GM18526 (cell line): Measurements from ENCODE around the gene HNRNPC.

ENCODE experiments used
- POLR2A ChIP-seq: IDR thresholded peaks from 3 replicates; pipeline ENCODE4 v1.6.1; 2011; ENCODE audit not compliant: insufficient read length; ENCODE audit errors: extremely low read depth

The HNRNPC gene

DNA sequence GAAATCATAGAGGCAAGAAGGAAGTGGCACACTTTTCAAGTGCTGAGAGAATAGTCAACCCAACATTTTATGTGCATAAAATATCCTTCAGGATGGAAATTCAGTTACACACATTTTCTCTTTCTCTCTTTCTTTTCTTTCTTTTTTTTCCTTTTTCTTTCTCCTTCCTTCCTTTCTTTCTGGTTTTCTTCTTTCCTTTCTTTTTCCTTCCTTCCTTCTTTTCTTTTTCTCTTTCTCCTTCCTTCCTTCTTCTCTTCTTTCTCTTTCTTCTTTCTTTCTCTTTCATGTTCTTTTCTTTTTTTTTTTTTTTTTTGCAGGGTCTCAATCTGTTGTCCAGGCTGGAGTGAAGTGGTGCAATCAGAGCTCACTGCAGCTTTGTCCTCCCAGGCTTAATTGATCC lies 74.6 kb downstream of the HNRNPC start:
- no peak for TF ChIP-seq POLR2A

DNA sequence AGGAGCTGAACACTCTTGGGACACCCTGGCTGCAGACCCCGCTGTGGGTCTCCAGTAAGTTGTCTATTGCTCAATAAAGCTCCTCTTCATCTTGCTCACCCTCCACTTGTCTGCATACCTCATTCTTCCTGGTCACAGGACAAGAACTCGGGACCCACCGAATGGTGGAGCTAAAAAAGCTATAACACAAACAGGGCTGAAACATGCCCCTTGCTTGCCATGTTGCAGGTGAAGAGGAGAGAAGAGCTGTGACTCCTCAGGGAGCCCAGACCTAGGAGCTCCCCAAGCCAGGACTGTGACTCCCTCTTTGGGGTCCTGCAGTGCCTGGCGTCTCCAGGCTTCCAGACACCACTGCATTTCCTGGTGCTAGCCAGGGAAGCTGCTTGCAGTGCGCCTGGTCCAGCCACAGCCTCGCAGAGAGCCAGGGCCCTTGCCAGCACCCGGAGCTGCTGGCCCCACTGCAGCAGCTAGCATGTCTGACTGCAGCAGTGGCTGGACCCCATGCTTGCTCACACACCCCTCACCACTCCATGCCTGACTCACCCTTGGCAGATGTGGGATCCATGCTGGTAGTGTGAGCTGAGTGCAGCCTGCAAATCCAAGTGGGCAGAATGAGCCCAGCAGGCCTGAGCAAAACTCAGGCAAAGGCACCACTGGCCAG lies 76.2 kb downstream of the HNRNPC start:
- TF ChIP-seq POLR2A = no peak

- TF ChIP-seq POLR2A = no peak
Observed at GRCh38 chr14:21192447-21192822, 76.8 kb downstream of the HNRNPC start.

GRCh38 chr14:21191809-21192446 lies 77.3 kb downstream of the HNRNPC start:
- TF ChIP-seq POLR2A = no peak

DNA sequence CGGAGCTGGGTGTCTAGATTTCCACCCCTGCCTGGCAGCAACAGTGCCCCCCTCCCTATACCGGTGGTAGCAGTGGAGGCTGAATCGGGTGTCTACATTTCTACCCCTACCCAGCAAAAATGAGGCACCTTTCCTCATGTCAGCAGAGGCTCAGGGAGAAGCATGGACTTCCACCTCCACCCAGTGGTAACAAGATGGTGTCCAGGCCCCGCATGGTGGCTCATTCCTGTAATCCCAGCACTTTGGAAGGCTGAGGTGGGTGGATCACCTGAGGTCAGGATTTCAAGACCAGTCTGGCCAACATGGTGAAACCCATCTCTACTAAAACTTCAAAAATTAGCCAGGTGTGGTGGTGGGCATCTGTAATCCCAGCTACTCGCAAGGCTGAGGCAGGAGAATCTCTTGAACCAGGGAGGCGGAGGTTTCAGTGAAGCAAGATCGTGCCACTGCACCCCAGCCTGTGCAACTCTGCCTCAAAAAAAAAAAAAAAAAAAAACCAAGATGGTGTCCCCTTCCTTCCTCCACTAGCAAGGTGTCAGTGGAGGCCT lies 77.9 kb downstream of the HNRNPC start:
- no peak for TF ChIP-seq POLR2A

DNA sequence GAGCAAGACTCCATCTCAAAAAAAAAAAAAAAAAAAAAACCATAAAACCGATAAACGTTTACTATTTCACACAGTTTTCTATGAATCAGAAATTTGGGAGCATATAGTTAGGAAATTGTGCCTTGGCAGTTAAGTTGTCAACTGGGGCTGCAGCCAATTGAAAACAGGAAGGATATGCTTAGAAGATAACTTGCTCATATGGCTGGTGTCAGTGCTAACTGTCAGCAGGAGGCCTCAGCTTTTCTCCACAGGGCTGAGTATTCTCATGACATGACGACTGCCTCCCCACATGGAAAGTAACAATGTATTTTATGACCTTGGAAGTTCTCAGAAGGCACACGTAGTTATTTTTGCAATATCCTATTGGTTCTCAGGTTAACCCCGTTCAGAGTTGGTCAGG lies 83.8 kb downstream of the HNRNPC start:
- TF ChIP-seq POLR2A = no peak

- TF ChIP-seq POLR2A = no peak
Observed at GRCh38 chr14:21184254-21184653, 85.0 kb downstream of the HNRNPC start.

GRCh38 chr14:21182166-21182565 lies 87.1 kb downstream of the HNRNPC start:
- TF ChIP-seq POLR2A = no peak

DNA sequence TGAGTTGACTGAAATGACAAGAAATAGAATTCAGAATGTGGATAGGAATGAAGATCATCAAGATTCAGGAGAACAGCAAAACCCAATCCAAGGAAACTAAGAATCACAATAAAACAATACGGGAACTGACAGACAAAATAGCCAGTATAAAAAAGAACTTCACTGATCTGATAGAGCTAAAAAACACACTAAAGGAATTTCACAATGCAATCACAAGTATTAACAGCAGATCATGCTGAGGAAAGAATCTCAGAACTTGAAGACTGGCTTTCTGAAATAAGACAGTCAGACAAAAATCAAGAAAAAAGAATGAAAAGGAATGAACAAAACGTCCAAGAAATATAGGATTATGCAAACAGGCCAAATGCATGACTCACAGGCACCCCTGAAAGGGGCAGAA lies 98.1 kb downstream of the HNRNPC start:
- TF ChIP-seq POLR2A = no peak

DNA sequence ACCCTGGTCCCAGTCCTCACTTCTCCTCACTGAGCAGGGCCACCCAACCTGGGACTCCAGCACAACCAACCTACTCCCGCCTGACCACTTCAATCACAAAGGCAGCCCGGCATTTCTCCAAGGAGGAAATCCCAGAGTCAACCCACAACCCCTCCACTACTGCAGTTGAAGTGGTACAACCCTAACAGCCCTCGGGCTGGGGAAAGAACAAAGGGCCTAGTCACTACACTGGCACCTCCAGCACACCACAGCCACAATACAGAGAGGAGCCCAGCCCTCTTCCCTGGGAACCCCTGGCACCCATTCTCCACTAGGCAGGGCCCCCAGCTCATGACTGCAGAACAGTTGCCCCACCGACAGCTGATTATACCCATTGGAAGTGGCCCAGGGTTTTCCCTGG lies 99.7 kb downstream of the HNRNPC start:
- no peak for TF ChIP-seq POLR2A

DNA sequence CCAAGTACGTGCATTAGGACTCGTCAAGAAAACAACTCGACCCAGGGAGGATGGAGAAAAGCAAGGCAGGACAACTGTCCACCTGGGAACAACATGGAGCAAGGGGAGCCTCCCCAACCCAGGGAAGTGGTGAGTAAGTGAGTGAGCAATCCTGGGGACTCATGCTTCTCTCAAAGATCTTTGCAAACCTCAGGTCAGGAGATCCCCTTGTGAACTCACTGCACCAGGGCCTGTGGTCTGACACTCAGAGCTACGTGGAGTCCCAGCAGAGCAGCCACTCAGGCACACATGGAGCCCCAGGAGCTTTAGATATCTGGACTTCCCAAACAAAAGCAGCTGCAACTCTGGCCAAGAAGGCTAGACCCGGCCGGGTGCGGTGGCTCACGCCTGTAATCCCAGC lies 101.2 kb downstream of the HNRNPC start:
- TF ChIP-seq POLR2A = no peak

- TF ChIP-seq POLR2A = no peak
Observed at GRCh38 chr14:21163871-21164291, 105.4 kb downstream of the HNRNPC start.

DNA sequence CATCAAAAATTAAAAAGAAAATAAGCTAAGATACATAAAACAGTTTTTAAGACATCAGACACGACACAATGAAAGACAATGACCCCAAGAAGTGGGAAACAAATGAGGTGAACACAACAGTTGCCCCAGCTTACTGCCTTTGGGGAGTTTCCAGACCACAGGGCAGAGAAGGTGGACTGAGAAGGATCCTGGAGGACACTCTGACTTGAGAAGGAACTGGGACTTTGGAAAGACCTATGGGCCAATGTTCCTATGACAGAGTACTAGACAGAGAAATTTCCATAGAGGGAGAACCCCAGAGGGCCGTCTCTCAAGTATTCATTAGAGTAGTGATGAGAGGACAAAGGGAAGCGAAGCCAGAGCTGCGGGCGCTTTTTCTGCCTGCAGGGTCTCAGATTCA lies 107.2 kb downstream of the HNRNPC start:
- no peak for TF ChIP-seq POLR2A

- no peak for TF ChIP-seq POLR2A
Observed at GRCh38 chr14:21160061-21160610, 109.1 kb downstream of the HNRNPC start.
